ENCODE results near the gene GPX4. TPM values are rescaled to one million over a fixed set of nuclear protein-coding genes. Genes with fewer than 3 reads are reported as not detected.

The GPX4 gene
- total and polyA plus RNA-seq, 2 of the 13 experiments (the other 11 are each of a cell fraction or from before 2014, with no cell fraction given), result 535 to 613 TPM

- TF ChIP-seq TEF (CRISPR knock-in tag; IDR thresholded peaks at IDR 0.05), result no peak
- no peak for TF ChIP-seq ZNF274 (CRISPR knock-in tag; IDR thresholded peaks at IDR 0.05)
- peak; percentile 63 for TF ChIP-seq RFX1 (IDR thresholded peaks at IDR 0.05)
- no peak for TF ChIP-seq KAT7 (CRISPR knock-in tag; IDR thresholded peaks at IDR 0.05; ENCODE audit: borderline replicate concordance)
- peak; percentile 71; the same call in 1 of the 2 replicates for TF ChIP-seq ZNF614 (CRISPR knock-in tag; IDR thresholded peaks at IDR 0.05; ENCODE audit: borderline replicate concordance)
- TF ChIP-seq MAZ (IDR thresholded peaks at IDR 0.05; ENCODE audit: borderline replicate concordance, low read depth, low read length), result peak; percentile 29; the same call in 1 of the 2 replicates
- no peak for TF ChIP-seq MAZ (CRISPR knock-in tag; IDR thresholded peaks at IDR 0.05; ENCODE audit: low read depth)
- no peak for TF ChIP-seq ZNF510 (CRISPR knock-in tag; IDR thresholded peaks at IDR 0.05; ENCODE audit: low read depth)
- TF ChIP-seq ZFP91 (CRISPR knock-in tag; IDR thresholded peaks at IDR 0.05; ENCODE audit: borderline replicate concordance), result no peak; the same call in 1 of the 2 replicates
- no peak for TF ChIP-seq ZNF850 (CRISPR knock-in tag; conservative IDR thresholded peaks at IDR 0.05)
- TF ChIP-seq YY1 (IDR thresholded peaks at IDR 0.05; ENCODE audit: insufficient read depth, insufficient replicate concordance, low read depth, low read length), result no peak
- no peak for TF ChIP-seq HBP1 (CRISPR knock-in tag; IDR thresholded peaks at IDR 0.05; ENCODE audit: low read depth)
- peak; percentile 70; the same call in 1 of the 2 replicates for TF ChIP-seq ZSCAN9 (CRISPR knock-in tag; IDR thresholded peaks at IDR 0.05; ENCODE audit: borderline replicate concordance)
- TF ChIP-seq SMARCE1 (IDR thresholded peaks at IDR 0.05; ENCODE audit: borderline replicate concordance), result no peak
- TF ChIP-seq ZNF251 (CRISPR knock-in tag; IDR thresholded peaks at IDR 0.05), result no peak
- TF ChIP-seq ZNF703 (CRISPR knock-in tag; IDR thresholded peaks at IDR 0.05; ENCODE audit: borderline replicate concordance), result peak; percentile 47; the same call in 1 of the 2 replicates
- no peak for TF ChIP-seq ZSCAN31 (CRISPR knock-in tag; IDR thresholded peaks at IDR 0.05; ENCODE audit: low read depth)
- TF ChIP-seq GRHL1 (CRISPR knock-in tag; conservative IDR thresholded peaks at IDR 0.05), result no peak
- TF ChIP-seq ZNF75D (CRISPR knock-in tag; IDR thresholded peaks at IDR 0.05; ENCODE audit: borderline replicate concordance), result no peak
- peak; percentile 76 for TF ChIP-seq SKI (IDR thresholded peaks at IDR 0.05; ENCODE audit: partially characterized antibody)
- peak; percentile 7; the same call in 1 of the 2 replicates for TF ChIP-seq ZNF652 (CRISPR knock-in tag; IDR thresholded peaks at IDR 0.05; ENCODE audit: borderline replicate concordance, low read depth)
- TF ChIP-seq TEAD2 (CRISPR knock-in tag; IDR thresholded peaks at IDR 0.05), result no peak
- no peak for TF ChIP-seq FOXC1 (CRISPR knock-in tag; IDR thresholded peaks at IDR 0.05; ENCODE audit: borderline replicate concordance)
- TF ChIP-seq ZNF136 (CRISPR knock-in tag; IDR thresholded peaks at IDR 0.05; ENCODE audit: low read depth), result no peak
- no peak for TF ChIP-seq ZNF17 (CRISPR knock-in tag; IDR thresholded peaks at IDR 0.05)
- TF ChIP-seq ZNF615 (CRISPR knock-in tag; IDR thresholded peaks at IDR 0.05; ENCODE audit: borderline replicate concordance), result no peak
Measured at GRCh38 chr19:1097810-1098176, 6.0 kb upstream of the GPX4 start (continued).
